Measurements from ENCODE around the gene ARFRP1.
A peak's percentile ranks its signal among the peaks of the same experiment; 100 is the strongest.
"Not testable (repeated sequence)": the region's sequence is repeated elsewhere in the genome, so short reads cannot be mapped to it uniquely, and the experiment has no call there.

The ARFRP1 gene

GRCh38 chr20:63738687-63739129 is 30.9 kb upstream of the ARFRP1 start:
- no peaks in the 10 kb centered on the region for H3K27me3 Mint-ChIP-seq (ENCODE audit: low read depth)
- H3K36me3 Mint-ChIP-seq (ENCODE audit: low read depth) = peaks cover 5% of the 10 kb centered on the region
- peaks cover 13% of the 10 kb centered on the region for H3K4me1 Mint-ChIP-seq (ENCODE audit: low read depth)
- peak overlapping the region; percentile 31 for H3K4me3 Mint-ChIP-seq
- H3K27ac Mint-ChIP-seq = no peak overlapping the region
- no peaks in the 10 kb centered on the region for H3K9me3 Mint-ChIP-seq

DNA sequence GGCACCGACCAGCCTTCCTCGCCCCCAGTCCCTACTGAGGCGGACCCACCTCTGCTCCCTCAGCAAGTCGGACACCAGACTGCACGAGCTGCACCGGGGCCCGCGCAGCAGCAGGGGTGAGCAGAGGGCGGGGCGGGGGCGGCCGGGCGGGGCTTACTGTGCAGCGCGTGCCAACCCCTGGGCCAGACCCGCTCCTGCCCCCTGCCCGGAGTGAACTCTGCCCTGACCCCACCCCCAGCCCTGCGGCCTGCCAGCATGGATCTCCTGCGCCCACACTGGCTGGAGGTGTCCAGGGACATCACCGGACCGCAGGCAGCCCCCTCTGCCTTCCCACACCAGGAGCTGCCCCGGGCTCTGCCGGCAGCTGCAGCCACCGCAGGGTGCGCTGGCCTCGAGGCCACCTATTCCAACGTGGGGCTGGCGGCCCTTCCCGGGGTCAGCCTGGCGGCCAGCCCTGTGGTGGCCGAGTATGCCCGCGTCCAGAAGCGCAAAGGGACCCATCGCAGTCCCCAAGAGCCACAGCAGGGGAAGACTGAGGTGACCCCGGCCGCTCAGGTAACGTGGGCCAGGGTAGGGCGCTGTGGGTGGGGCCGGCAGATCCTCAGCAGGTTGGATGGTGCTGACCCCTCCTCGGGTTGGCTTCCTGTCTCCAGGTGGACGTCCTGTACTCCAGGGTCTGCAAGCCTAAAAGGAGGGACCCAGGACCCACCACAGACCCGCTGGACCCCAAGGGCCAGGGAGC is 30.3 kb upstream of the ARFRP1 start:
- no peaks in the 10 kb centered on the region for H3K27me3 Mint-ChIP-seq (ENCODE audit: low read depth)
- H3K9me3 Mint-ChIP-seq = no peaks in the 10 kb centered on the region
- peaks cover 9% of the 10 kb centered on the region for H3K36me3 Mint-ChIP-seq (ENCODE audit: low read depth)
- peak overlapping the region; percentile 31 for H3K4me3 Mint-ChIP-seq
- H3K4me1 Mint-ChIP-seq (ENCODE audit: low read depth) = peaks cover 15% of the 10 kb centered on the region
- no peak overlapping the region for H3K27ac Mint-ChIP-seq

DNA sequence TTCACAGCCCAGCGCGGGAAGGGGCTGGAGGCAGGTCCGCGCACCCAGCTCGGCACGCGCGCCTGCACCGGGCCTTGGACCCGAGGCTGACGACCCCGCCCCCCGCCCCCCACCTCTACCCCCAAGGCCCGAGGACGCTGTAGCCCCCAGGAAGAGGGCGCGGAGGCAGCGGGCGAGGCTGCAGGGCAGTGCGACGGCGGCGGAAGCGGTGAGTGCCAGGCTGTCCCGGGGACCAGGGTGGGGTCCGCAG is 29.8 kb upstream of the ARFRP1 start:
- Mint-ChIP-seq H3K4me3 (no peak overlapping the region), H3K9me3 (no peaks in the 10 kb centered on the region), H3K4me1 (ENCODE audit: low read depth) (peaks cover 15% of the 10 kb centered on the region), H3K36me3 (ENCODE audit: low read depth) (peaks cover 9% of the 10 kb centered on the region), H3K27me3 (ENCODE audit: low read depth) (no peaks in the 10 kb centered on the region), H3K27ac (no peak overlapping the region)

DNA sequence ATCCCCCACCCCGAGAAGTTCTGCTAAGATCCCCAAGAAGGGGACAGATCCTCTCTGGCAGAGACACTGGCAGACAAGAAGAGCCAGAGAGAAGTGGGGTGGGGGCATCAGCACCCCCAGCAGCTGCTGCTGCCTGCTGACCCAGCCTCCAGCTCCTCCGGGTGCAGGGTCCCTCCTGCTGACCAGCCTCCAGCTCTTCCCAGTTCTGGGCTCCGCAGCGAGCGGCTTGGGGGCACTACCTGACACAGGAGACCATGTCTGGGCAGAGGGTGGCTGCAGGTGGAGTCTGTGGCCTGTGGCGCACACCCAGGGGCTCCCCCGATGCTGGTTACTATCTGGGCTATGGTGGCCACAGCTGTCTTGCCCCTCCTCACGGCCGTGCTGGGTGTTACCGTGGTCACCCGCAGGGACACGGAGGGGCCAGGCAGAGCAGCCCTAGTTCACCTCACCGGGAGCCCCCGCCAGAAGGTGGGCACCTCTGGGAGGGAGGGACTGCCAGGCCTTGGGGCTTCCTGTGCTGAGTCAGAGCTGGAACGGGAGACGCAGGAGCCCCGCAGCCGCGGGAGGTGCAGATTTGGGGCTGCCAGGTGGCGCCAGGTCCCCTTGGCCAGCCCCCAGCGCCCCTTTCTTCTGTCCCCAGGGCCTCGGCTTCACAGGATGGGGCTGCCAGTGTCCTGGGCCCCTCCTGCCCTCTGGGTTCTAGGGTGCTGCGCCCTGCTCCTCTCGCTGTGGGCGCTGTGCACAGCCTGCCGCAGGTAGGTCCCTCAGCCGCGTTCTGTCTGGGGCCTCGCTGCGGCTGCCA is 29.3 kb upstream of the ARFRP1 start:
- Mint-ChIP-seq H3K36me3 (ENCODE audit: low read depth) (peaks cover 9% of the 10 kb centered on the region), H3K27ac (peak overlapping the region; percentile 75), H3K27me3 (ENCODE audit: low read depth) (no peaks in the 10 kb centered on the region), H3K9me3 (no peaks in the 10 kb centered on the region), H3K4me3 (peak overlapping the region; percentile 79), H3K4me1 (ENCODE audit: low read depth) (peaks cover 15% of the 10 kb centered on the region)

GRCh38 chr20:63735859-63736718 is 28.3 kb upstream of the ARFRP1 start, which contains the start of gene LIME1:
Gene LIME1, plus strand, starts transcription at chr20:63736664. Its CDS starts 886 bp downstream, at chr20:63737550.
- no peaks in the 10 kb centered on the region for H3K27me3 Mint-ChIP-seq (ENCODE audit: low read depth)
- peak within 1 kb of the TSS; percentile 79 for H3K4me3 Mint-ChIP-seq
- peaks cover 15% of the 10 kb centered on the region for H3K4me1 Mint-ChIP-seq (ENCODE audit: low read depth)
- no peaks in the 10 kb centered on the region for H3K9me3 Mint-ChIP-seq
- H3K27ac Mint-ChIP-seq = peak within 1 kb of the TSS; percentile 75
- peaks cover 9% of the 10 kb centered on the region for H3K36me3 Mint-ChIP-seq (ENCODE audit: low read depth)

DNA sequence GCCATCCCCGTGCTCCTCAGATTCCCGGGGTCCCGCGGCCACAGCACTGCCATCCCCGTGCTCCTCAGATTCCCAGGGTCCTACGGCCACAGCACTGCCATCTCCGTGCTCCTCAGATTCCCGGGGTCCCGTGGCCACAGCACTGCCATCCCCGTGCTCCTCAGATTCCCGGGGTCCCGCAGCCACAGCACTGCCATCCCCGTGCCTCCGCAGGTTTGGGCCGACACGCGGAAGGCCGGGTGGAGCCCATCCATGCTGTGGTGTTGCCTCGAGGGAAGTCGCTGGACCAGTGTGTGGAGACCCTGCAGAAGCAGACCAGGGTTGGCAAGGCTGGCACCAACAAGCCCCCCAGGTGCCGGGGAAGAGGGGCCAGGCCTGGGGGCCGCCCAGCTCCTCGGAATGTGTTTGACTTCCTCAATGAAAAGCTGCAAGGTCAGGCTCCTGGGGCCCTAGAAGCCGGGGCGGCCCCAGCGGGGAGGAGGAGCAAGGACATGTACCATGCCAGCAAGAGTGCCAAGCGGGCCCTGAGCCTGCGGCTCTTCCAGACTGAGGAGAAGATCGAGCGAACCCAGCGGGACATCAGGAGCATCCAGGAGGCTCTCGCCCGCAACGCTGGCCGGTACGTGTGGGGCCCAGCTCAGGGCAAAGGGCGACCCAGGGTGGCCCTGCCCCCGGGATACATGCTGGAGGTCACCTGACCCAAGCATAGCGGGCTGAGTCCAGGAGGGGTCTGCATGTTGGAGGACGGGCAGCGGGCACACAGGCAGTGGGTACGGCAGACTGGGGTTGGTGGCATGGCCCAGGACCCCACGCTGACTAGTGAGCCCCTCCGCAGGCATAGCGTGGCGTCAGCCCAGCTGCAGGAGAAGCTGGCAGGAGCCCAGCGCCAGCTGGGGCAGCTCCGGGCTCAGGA is 27.4 kb upstream of the ARFRP1 start:
- no peak overlapping the region for H3K27ac Mint-ChIP-seq
- no peaks in the 10 kb centered on the region for H3K9me3 Mint-ChIP-seq
- H3K36me3 Mint-ChIP-seq (ENCODE audit: low read depth) = peaks cover 9% of the 10 kb centered on the region
- H3K4me1 Mint-ChIP-seq (ENCODE audit: low read depth) = peaks cover 16% of the 10 kb centered on the region
- no peaks in the 10 kb centered on the region for H3K27me3 Mint-ChIP-seq (ENCODE audit: low read depth)
- no peak overlapping the region for H3K4me3 Mint-ChIP-seq

- peaks cover 22% of the 10 kb centered on the region for H3K4me1 Mint-ChIP-seq (ENCODE audit: low read depth)
- peak overlapping the region; percentile 19 for H3K27ac Mint-ChIP-seq
- H3K36me3 Mint-ChIP-seq (ENCODE audit: low read depth) = peaks cover 12% of the 10 kb centered on the region
- no peak overlapping the region for H3K4me3 Mint-ChIP-seq
- no peaks in the 10 kb centered on the region for H3K9me3 Mint-ChIP-seq
- H3K27me3 Mint-ChIP-seq (ENCODE audit: low read depth) = no peaks in the 10 kb centered on the region
Measured at GRCh38 chr20:63734111-63734945, 26.6 kb upstream of the ARFRP1 start.

- Mint-ChIP-seq H3K4me1 (ENCODE audit: low read depth) (peaks cover 27% of the 10 kb centered on the region), H3K9me3 (no peaks in the 10 kb centered on the region), H3K27ac (peak overlapping the region; percentile 37), H3K36me3 (ENCODE audit: low read depth) (peaks cover 14% of the 10 kb centered on the region), H3K4me3 (no peak overlapping the region), H3K27me3 (ENCODE audit: low read depth) (no peaks in the 10 kb centered on the region)
Measured at GRCh38 chr20:63733579-63734081, 25.9 kb upstream of the ARFRP1 start.

DNA sequence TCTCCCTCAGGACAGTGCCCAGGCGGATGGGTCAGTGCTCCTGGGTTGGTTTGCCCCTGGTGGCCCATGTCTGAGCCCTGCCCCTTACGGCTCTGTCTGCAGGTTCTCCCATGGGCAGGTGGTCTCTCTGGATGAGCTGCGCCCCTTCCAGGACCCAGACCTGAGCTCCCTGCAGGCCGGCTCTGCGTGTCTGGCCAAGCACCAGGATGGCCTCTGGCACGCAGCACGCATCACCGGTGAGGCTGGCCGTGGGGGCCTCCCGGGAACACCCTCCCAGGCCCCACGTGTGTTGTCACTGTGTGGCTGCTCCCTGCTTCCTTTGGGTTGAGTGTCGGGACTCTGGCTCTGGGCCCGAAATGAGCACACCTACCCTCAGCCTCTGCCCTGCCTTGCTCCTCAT is 25.3 kb upstream of the ARFRP1 start:
- Mint-ChIP-seq H3K27ac (peak overlapping the region; percentile 37), H3K9me3 (no peaks in the 10 kb centered on the region), H3K4me1 (ENCODE audit: low read depth) (peaks cover 31% of the 10 kb centered on the region), H3K27me3 (ENCODE audit: low read depth) (no peaks in the 10 kb centered on the region), H3K36me3 (ENCODE audit: low read depth) (peaks cover 18% of the 10 kb centered on the region), H3K4me3 (no peak overlapping the region)

- no peaks in the 10 kb centered on the region for H3K9me3 Mint-ChIP-seq
- no peak overlapping the region for H3K4me3 Mint-ChIP-seq
- H3K4me1 Mint-ChIP-seq (ENCODE audit: low read depth) = peaks cover 34% of the 10 kb centered on the region
- no peaks in the 10 kb centered on the region for H3K27me3 Mint-ChIP-seq (ENCODE audit: low read depth)
- H3K36me3 Mint-ChIP-seq (ENCODE audit: low read depth) = peaks cover 20% of the 10 kb centered on the region
- H3K27ac Mint-ChIP-seq = no peak overlapping the region
Measured at GRCh38 chr20:63732118-63733095, 24.6 kb upstream of the ARFRP1 start.

DNA sequence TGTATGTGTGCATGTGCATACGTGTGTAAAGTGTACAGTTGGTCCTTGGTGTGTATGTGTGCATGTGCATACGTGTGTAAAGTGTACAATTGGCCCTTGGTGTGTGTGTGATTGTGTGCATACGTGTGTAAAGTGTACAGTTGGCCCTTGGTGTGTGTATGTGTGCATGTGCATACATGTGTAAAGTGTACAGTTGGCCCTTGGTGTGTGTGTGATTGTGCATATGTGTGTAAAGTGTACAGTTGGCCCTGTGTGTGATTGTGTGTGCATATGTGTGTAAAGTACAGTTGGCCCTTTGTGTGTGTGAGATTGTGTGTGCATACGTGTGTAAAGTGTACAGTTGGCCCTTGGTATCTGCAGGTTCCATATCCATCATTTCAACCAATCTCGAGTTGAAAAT is 23.6 kb upstream of the ARFRP1 start:
- Mint-ChIP-seq H3K4me1 (ENCODE audit: low read depth) (peaks cover 37% of the 10 kb centered on the region), H3K4me3 (no peak overlapping the region), H3K9me3 (no peaks in the 10 kb centered on the region), H3K36me3 (ENCODE audit: low read depth) (peaks cover 27% of the 10 kb centered on the region), H3K27ac (no peak overlapping the region), H3K27me3 (ENCODE audit: low read depth) (no peaks in the 10 kb centered on the region)

DNA sequence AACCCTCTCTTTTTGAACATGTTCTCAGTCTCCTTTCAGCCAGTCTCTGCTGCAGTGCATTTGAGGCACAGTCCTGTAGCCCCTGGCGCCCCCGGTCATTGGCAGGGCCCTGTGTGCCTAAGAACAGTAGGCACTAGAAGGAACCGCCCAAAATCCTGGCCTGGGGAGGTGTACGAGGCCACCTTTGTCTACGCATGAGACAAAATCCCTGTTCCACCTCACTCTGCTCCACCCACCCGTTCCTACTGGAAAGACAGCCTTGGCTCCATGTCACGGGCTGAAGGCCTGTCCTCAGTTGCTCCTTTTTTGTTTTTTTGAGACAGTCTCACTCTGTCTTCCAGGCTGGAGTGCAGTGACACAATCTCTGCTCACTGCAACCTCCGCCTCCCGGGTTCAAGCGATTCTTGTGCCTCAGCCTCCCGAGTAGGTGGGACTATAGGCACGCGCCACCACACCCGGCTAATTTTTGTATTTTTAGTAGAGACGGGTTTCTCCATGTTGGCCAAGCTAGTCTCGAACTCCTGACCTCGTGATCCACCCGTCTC is 22.5 kb upstream of the ARFRP1 start:
- H3K36me3 Mint-ChIP-seq (ENCODE audit: low read depth) = peaks cover 33% of the 10 kb centered on the region
- peak overlapping the region; percentile 36 for H3K4me3 Mint-ChIP-seq
- H3K27ac Mint-ChIP-seq; H3K9me3 Mint-ChIP-seq; H3K27me3 Mint-ChIP-seq (ENCODE audit: low read depth): not testable (repeated sequence)
- H3K4me1 Mint-ChIP-seq (ENCODE audit: low read depth) = peaks cover 31% of the 10 kb centered on the region

All from T-helper 1 cell treated with Interleukin-12 subunit alpha and Interleukin-12 subunit beta and Interleukin-4 antibody, amounts not matched to agents 30 μg/mL and 1 μg/mL, for 36 hours (primary cell).